HUES48 (cell line): Measurements from ENCODE around the gene IL17RE.

Experiments
- H3K27ac ChIP-seq: one replicate; pipeline ENCODE4 v1.7.0; 2013; ENCODE audit warnings: low read depth, low read length, inconsistent platforms
- H3K27me3 ChIP-seq: 2 replicates; pipeline ENCODE4 v1.6.1; 2013; ENCODE audit warnings: mild to moderate bottlenecking, low read length; ENCODE audit not compliant: control insufficient read depth, insufficient read depth
- H3K36me3 ChIP-seq: 2 replicates; pipeline ENCODE4 v1.6.1; 2013; ENCODE audit warnings: low read length; ENCODE audit not compliant: control insufficient read depth, insufficient read depth
- H3K4me1 ChIP-seq: 2 replicates; pipeline ENCODE4 v1.6.1; 2013; ENCODE audit warnings: mild to moderate bottlenecking, low read length; ENCODE audit not compliant: control insufficient read depth, insufficient read depth
- H3K4me3 ChIP-seq: 2 replicates; pipeline ENCODE4 v1.5.1; 2013; ENCODE audit warnings: mild to moderate bottlenecking, low read depth, low read length
- H3K9ac ChIP-seq: 2 replicates; pipeline ENCODE4 v1.6.1; 2013; ENCODE audit warnings: mild to moderate bottlenecking, low read depth, low read length, moderate library complexity
- H3K9me3 ChIP-seq: 2 replicates; pipeline ENCODE4 v1.6.1; 2013; ENCODE audit warnings: low read length; ENCODE audit not compliant: control insufficient read depth, insufficient read depth

The IL17RE gene

GRCh38 chr3:9881441-9881840 lies 21.2 kb upstream of the IL17RE start:
- H3K36me3 ChIP-seq, result no peaks in the 10 kb centered on the region
- H3K9me3 ChIP-seq, result no peaks in the 10 kb centered on the region
- no peaks in the 10 kb centered on the region for H3K27me3 ChIP-seq
- no peaks in the 10 kb centered on the region for H3K4me1 ChIP-seq
- no peak overlapping the region for H3K27ac ChIP-seq
- no peak overlapping the region for H3K4me3 ChIP-seq
- no peak overlapping the region for H3K9ac ChIP-seq

- H3K27me3 ChIP-seq, result no peaks in the 10 kb centered on the region; the same call in 1 of the 2 replicates
- H3K4me3 ChIP-seq, result no peak overlapping the region
- H3K9me3 ChIP-seq, result no peaks in the 10 kb centered on the region
- no peaks in the 10 kb centered on the region for H3K4me1 ChIP-seq
- H3K9ac ChIP-seq, result no peak overlapping the region
- no peaks in the 10 kb centered on the region for H3K36me3 ChIP-seq
- no peak overlapping the region for H3K27ac ChIP-seq
Measured at GRCh38 chr3:9883706-9884554, 18.7 kb upstream of the IL17RE start.

GRCh38 chr3:9884555-9885165 lies 18.0 kb upstream of the IL17RE start:
- Histone ChIP-seq H3K27ac (no peak overlapping the region), H3K4me1 (no peaks in the 10 kb centered on the region), H3K9ac (no peak overlapping the region), H3K9me3 (no peaks in the 10 kb centered on the region), H3K36me3 (no peaks in the 10 kb centered on the region), H3K4me3 (no peak overlapping the region), H3K27me3 (no peaks in the 10 kb centered on the region; the same call in 1 of the 2 replicates)

GRCh38 chr3:9886328-9886727 lies 16.3 kb upstream of the IL17RE start:
- H3K9me3 ChIP-seq, result no peaks in the 10 kb centered on the region
- H3K27me3 ChIP-seq, result no peaks in the 10 kb centered on the region; the same call in 1 of the 2 replicates
- no peak overlapping the region for H3K9ac ChIP-seq
- no peak overlapping the region for H3K27ac ChIP-seq
- no peak overlapping the region for H3K4me3 ChIP-seq
- H3K4me1 ChIP-seq, result no peaks in the 10 kb centered on the region
- no peaks in the 10 kb centered on the region for H3K36me3 ChIP-seq

- Histone ChIP-seq H3K9ac (no peak overlapping the region), H3K4me3 (no peak overlapping the region), H3K27me3 (no peaks in the 10 kb centered on the region; the same call in 1 of the 2 replicates), H3K4me1 (no peaks in the 10 kb centered on the region), H3K9me3 (no peaks in the 10 kb centered on the region), H3K27ac (no peak overlapping the region), H3K36me3 (peaks cover 3% of the 10 kb centered on the region)
Measured at GRCh38 chr3:9887480-9887879, 15.2 kb upstream of the IL17RE start.

GRCh38 chr3:9888540-9888939 lies 14.1 kb upstream of the IL17RE start:
- Histone ChIP-seq H3K36me3 (peaks cover 14% of the 10 kb centered on the region), H3K9me3 (no peaks in the 10 kb centered on the region), H3K27ac (no peak overlapping the region), H3K27me3 (no peaks in the 10 kb centered on the region; the same call in 1 of the 2 replicates), H3K4me1 (no peaks in the 10 kb centered on the region), H3K9ac (no peak overlapping the region), H3K4me3 (no peak overlapping the region)

GRCh38 chr3:9889405-9889804 lies 13.2 kb upstream of the IL17RE start:
- no peaks in the 10 kb centered on the region for H3K4me1 ChIP-seq
- H3K4me3 ChIP-seq, result no peak overlapping the region
- no peak overlapping the region for H3K9ac ChIP-seq
- H3K9me3 ChIP-seq, result no peaks in the 10 kb centered on the region
- no peak overlapping the region for H3K27ac ChIP-seq
- peaks cover 20% of the 10 kb centered on the region for H3K36me3 ChIP-seq
- no peaks in the 10 kb centered on the region; the same call in 1 of the 2 replicates for H3K27me3 ChIP-seq

GRCh38 chr3:9890249-9891071 lies 12.2 kb upstream of the IL17RE start, which contains the start of gene JAGN1:
Gene JAGN1 (plus strand): TSS chr3:9890610. CDS start chr3:9890723, 113 bp downstream.
- H3K4me3 ChIP-seq, result peak within 1 kb of the TSS; percentile 98
- H3K27me3 ChIP-seq, result no peaks in the 10 kb centered on the region; the same call in 1 of the 2 replicates
- peak within 1 kb of the TSS; percentile 96 for H3K9ac ChIP-seq
- no peaks in the 10 kb centered on the region for H3K9me3 ChIP-seq
- H3K36me3 ChIP-seq, result peaks cover 20% of the 10 kb centered on the region
- peak within 1 kb of the TSS; percentile 86 for H3K27ac ChIP-seq
- H3K4me1 ChIP-seq, result no peaks in the 10 kb centered on the region

GRCh38 chr3:9891072-9891622 lies 11.5 kb upstream of the IL17RE start:
- Histone ChIP-seq H3K4me1 (no peaks in the 10 kb centered on the region), H3K27me3 (no peaks in the 10 kb centered on the region; the same call in 1 of the 2 replicates), H3K9me3 (no peaks in the 10 kb centered on the region), H3K36me3 (peaks cover 20% of the 10 kb centered on the region), H3K9ac (peak overlapping the region; percentile 96), H3K4me3 (peak overlapping the region; percentile 98), H3K27ac (peak overlapping the region; percentile 86)

GRCh38 chr3:9893739-9894138 lies 8.9 kb upstream of the IL17RE start:
- H3K4me3 ChIP-seq, result no peak overlapping the region
- no peaks in the 10 kb centered on the region; the same call in 1 of the 2 replicates for H3K27me3 ChIP-seq
- H3K36me3 ChIP-seq, result peaks cover 20% of the 10 kb centered on the region
- H3K4me1 ChIP-seq, result no peaks in the 10 kb centered on the region
- H3K9ac ChIP-seq, result no peak overlapping the region
- H3K27ac ChIP-seq, result no peak overlapping the region
- H3K9me3 ChIP-seq, result no peaks in the 10 kb centered on the region
